ENCODE data around the gene KLHL22.

DNA sequence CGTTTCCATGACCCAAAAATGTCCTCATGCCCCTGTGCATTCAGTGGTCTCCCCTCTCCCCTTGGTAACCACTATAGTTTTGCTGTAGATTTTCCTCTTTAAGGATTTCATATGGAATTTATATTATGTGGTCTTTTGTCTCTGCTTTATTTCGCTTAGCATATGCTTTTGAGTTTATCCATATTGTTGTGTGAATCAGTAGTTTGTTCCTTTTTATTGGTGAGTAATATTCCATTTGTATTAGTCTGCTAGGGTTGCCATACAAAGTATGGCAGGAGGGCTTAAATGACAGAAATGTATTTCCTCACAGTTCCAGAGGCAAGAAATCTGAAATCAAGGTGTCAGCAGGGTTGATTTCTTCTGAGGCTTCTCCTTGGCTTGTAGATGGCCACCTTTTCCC is 98.1 kb downstream of the KLHL22 start:
- TF ChIP-seq, protein P1, sequence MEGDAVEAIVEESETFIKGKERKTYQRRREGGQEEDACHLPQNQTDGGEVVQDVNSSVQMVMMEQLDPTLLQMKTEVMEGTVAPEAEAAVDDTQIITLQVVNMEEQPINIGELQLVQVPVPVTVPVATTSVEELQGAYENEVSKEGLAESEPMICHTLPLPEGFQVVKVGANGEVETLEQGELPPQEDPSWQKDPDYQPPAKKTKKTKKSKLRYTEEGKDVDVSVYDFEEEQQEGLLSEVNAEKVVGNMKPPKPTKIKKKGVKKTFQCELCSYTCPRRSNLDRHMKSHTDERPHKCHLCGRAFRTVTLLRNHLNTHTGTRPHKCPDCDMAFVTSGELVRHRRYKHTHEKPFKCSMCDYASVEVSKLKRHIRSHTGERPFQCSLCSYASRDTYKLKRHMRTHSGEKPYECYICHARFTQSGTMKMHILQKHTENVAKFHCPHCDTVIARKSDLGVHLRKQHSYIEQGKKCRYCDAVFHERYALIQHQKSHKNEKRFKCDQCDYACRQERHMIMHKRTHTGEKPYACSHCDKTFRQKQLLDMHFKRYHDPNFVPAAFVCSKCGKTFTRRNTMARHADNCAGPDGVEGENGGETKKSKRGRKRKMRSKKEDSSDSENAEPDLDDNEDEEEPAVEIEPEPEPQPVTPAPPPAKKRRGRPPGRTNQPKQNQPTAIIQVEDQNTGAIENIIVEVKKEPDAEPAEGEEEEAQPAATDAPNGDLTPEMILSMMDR (IDR thresholded peaks at IDR 0.05 in 4 of 5, conservative IDR thresholded peaks at IDR 0.05 in 1 of 5): no peak
- no peak for TF ChIP-seq POLR2A (IDR thresholded peaks at IDR 0.05)

Data from gastrocnemius medialis (tissue), 4 donors.